PFSK-1 (cell line): ENCODE results near the gene SCNN1B.

Experiments
- POLR2AphosphoS5 ChIP-seq: IDR thresholded peaks from 2 replicates; pipeline ENCODE4 v1.6.1; 2012; ENCODE audit warnings: low read depth, mild to moderate bottlenecking, control low read depth, low read length, moderate library complexity
- SIN3A ChIP-seq: IDR thresholded peaks from 2 replicates; pipeline ENCODE4 v1.6.1; 2012; ENCODE audit warnings: mild to moderate bottlenecking, low read length, moderate library complexity, borderline replicate concordance; ENCODE audit not compliant: insufficient read depth
- TF ChIP-seq, protein P1 (sequence below), 2 experiments: IDR thresholded peaks; 2 replicates each; pipeline versions ENCODE4 v1.6.1 to v1.8.0; 2011 to 2012; ENCODE audit warnings: low read depth in 2 of 2, low read length in 2 of 2, control low read depth in 1 of 2, inconsistent platforms in 1 of 2, mild to moderate bottlenecking in 1 of 2, moderate library complexity in 1 of 2; ENCODE audit not compliant: insufficient read depth in 1 of 2

DNA sequence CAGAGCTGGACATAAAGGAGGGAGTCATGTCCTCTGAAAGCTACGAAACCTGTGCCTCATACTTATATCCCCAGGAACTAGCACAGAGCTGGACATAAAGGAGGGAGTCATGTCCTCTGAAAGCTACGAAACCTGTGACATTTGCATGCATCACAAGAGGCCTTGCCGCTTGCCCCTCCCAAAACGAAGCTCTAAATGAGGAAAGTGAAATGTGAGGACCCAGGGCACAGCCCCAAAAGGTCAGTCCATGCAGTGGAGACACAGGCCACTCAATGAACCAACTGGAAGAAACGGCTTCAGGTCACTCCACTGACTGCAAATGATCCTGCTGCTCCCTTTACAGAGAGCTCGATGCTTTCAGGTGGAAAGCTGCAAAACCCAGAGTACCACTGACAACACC, 112.6 kb downstream of the SCNN1B start:
- TF ChIP-seq SIN3A (no peak), POLR2AphosphoS5 (no peak)
- TF ChIP-seq, protein P1, sequence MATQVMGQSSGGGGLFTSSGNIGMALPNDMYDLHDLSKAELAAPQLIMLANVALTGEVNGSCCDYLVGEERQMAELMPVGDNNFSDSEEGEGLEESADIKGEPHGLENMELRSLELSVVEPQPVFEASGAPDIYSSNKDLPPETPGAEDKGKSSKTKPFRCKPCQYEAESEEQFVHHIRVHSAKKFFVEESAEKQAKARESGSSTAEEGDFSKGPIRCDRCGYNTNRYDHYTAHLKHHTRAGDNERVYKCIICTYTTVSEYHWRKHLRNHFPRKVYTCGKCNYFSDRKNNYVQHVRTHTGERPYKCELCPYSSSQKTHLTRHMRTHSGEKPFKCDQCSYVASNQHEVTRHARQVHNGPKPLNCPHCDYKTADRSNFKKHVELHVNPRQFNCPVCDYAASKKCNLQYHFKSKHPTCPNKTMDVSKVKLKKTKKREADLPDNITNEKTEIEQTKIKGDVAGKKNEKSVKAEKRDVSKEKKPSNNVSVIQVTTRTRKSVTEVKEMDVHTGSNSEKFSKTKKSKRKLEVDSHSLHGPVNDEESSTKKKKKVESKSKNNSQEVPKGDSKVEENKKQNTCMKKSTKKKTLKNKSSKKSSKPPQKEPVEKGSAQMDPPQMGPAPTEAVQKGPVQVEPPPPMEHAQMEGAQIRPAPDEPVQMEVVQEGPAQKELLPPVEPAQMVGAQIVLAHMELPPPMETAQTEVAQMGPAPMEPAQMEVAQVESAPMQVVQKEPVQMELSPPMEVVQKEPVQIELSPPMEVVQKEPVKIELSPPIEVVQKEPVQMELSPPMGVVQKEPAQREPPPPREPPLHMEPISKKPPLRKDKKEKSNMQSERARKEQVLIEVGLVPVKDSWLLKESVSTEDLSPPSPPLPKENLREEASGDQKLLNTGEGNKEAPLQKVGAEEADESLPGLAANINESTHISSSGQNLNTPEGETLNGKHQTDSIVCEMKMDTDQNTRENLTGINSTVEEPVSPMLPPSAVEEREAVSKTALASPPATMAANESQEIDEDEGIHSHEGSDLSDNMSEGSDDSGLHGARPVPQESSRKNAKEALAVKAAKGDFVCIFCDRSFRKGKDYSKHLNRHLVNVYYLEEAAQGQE (IDR thresholded peaks at IDR 0.05; ENCODE audit: insufficient read depth in 1 of 2, low read depth in 2 of 2, low read length in 2 of 2): no peak
